ENCODE results near the gene CCRL2. TPM values are rescaled to one million over a fixed set of nuclear protein-coding genes. Genes with fewer than 3 reads are reported as not detected.

CCRL2 gene
- total and polyA plus RNA-seq, 2 donors (not counting 1 experiment from before 2014, with no cell fraction given) = 2.6 to 3.3 TPM

DNA sequence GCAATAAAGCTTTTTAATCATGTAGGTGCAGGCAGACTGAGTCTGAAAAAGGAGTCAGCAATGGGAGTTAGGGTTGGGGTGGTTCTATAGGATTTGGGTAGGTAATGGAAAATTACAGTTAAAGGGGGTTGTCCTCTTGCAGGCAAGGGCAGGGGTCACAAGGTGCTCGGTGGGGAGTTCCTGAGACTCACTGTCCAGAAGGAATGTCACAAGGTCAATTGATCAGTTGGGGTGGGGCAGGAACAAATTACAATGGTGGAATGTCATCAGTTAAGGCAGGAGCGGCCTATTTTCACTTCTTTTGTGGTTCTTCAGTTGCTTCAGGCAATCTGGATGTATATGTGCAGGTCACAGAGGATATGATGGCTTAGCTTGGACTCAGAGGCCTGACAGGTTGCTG, 14.0 kb upstream of the CCRL2 start:
- no peak overlapping the region for H3K4me3 ChIP-seq (ENCODE audit: control extremely low read depth in 1 of 5, extremely low read depth in 1 of 5, insufficient read depth in 1 of 5, low read depth in 2 of 5, low read length in 4 of 5)
- peaks cover 10 to 16% of the 10 kb centered on the region in 2 donors for H3K4me1 ChIP-seq (ENCODE audit: control insufficient read depth in 2 of 2, insufficient read depth in 2 of 2, low read length in 2 of 2)
- POLR2A ChIA-PET = no interaction called here
- H3K36me3 ChIP-seq (replicated peaks in 1 of 2; ENCODE audit: control extremely low read depth in 1 of 2, control insufficient read depth in 1 of 2, extremely low read depth in 1 of 2, insufficient read depth in 2 of 2, low read length in 1 of 2) = no peaks in the 10 kb centered on the region
- peaks cover 24% of the 10 kb centered on the region for H3K4me1 Mint-ChIP-seq
- H2AFZ ChIP-seq (ENCODE audit: insufficient read depth, low read depth, low read length, poor library complexity, severe bottlenecking) = no peak overlapping the region
- ATAC-seq (ENCODE audit: low read depth) (no peak), DNase-seq (no peak)
- H3K27me3 ChIP-seq (replicated peaks in 1 of 4; ENCODE audit: control extremely low read depth in 1 of 4, control insufficient read depth in 3 of 4, insufficient read depth in 4 of 4, low read length in 3 of 4) = no peaks in the 10 kb centered on the region
- intact Hi-C loops (cut with micrococcal nuclease) = no loop called here
- CTCF ChIA-PET = no interaction called here
- H4K20me1 ChIP-seq (ENCODE audit: control insufficient read depth, insufficient read depth, low read length, poor library complexity, severe bottlenecking) = no peaks in the 10 kb centered on the region
- no peaks in the 10 kb centered on the region for H3K79me2 ChIP-seq (ENCODE audit: control insufficient read depth, insufficient read depth, low read length)
- H3K9me3 Mint-ChIP-seq (ENCODE audit: insufficient read depth) = no peaks in the 10 kb centered on the region
- no peaks in the 10 kb centered on the region for H3K27me3 Mint-ChIP-seq
- H3K9me3 ChIP-seq (ENCODE audit: control extremely low read depth in 1 of 3, control insufficient read depth in 2 of 3, insufficient read depth in 1 of 3, low read length in 2 of 3) = no peaks in the 10 kb centered on the region
- H3K27ac ChIP-seq (ENCODE audit: low read length in 2 of 2) = no peak overlapping the region
- 91% methylated on average over 2 of the region's 2 CpGs for WGBS (ENCODE audit: insufficient coverage)
- no peak overlapping the region for H3K4me2 ChIP-seq (replicated peaks; ENCODE audit: low read depth, low read length, poor library complexity, severe bottlenecking)
- H3K4me3 Mint-ChIP-seq = no peak overlapping the region
- H3K27ac Mint-ChIP-seq = no peak overlapping the region
- TF ChIP-seq, protein P1, sequence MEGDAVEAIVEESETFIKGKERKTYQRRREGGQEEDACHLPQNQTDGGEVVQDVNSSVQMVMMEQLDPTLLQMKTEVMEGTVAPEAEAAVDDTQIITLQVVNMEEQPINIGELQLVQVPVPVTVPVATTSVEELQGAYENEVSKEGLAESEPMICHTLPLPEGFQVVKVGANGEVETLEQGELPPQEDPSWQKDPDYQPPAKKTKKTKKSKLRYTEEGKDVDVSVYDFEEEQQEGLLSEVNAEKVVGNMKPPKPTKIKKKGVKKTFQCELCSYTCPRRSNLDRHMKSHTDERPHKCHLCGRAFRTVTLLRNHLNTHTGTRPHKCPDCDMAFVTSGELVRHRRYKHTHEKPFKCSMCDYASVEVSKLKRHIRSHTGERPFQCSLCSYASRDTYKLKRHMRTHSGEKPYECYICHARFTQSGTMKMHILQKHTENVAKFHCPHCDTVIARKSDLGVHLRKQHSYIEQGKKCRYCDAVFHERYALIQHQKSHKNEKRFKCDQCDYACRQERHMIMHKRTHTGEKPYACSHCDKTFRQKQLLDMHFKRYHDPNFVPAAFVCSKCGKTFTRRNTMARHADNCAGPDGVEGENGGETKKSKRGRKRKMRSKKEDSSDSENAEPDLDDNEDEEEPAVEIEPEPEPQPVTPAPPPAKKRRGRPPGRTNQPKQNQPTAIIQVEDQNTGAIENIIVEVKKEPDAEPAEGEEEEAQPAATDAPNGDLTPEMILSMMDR (IDR thresholded peaks at IDR 0.05) = no peak
- no peak for TF ChIP-seq EZH2 (IDR thresholded peaks at IDR 0.05; ENCODE audit: borderline replicate concordance, insufficient read depth, low read depth, low read length, poor library complexity, severe bottlenecking)
- no peak overlapping the region for H3K9ac ChIP-seq (ENCODE audit: low read length)

DNA sequence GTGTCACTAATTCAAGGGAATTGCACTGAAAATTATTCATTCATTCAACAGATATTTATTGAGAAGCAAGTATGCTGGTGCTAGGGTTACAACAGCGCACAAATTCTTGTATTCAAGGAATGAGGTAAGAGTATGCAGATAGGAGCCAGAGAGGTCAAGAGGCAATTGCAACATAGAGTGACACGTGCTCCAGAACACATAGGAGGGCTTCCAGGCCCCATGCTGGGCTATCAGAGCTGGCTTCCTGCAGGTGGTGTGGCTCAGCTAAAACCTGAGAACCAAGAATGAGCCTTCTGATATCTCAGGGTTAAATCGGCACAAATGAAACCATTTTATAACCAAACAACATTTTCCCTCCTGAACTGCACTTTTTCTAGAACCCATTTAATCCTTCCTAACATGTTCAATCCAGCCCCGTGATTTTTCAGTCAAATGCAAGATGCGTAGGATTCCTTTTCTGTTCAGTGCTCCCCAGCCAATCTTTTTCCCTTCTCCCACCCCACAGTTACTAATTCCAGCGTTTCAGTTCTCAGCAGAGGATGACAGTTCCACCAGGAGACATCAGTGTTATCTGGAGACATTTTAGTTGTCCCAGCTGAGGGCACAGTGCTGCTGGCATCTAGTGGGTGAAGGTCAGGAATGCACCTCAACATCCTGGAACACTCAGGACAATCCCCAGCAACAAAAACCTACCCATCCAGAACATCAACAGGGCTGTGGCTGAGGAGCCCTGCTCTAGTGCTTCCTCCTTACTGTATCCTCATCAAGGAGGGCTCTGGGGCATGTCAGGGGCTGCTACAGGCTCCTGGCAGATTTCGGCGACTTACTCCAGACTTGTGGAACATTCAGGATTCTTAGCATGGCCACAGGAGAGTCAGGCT, 13.3 kb upstream of the CCRL2 start:
- TF ChIP-seq EZH2 (IDR thresholded peaks at IDR 0.05; ENCODE audit: borderline replicate concordance, insufficient read depth, low read depth, low read length, poor library complexity, severe bottlenecking) = no peak
- TF ChIP-seq, protein P1 (IDR thresholded peaks at IDR 0.05) = no peak
- no peak overlapping the region for H3K27ac Mint-ChIP-seq
- H3K4me1 ChIP-seq (ENCODE audit: control insufficient read depth in 2 of 2, insufficient read depth in 2 of 2, low read length in 2 of 2) = peaks cover 10 to 16% of the 10 kb centered on the region in 2 donors
- no peak overlapping the region for H3K27ac ChIP-seq (ENCODE audit: low read length in 2 of 2)
- intact Hi-C loops (cut with micrococcal nuclease) = no loop called here
- 86% methylated on average over 7 of the region's 8 CpGs for WGBS (ENCODE audit: insufficient coverage)
- ChIA-PET CTCF (no interaction called here), POLR2A (no interaction called here)
- H3K4me3 ChIP-seq (ENCODE audit: control extremely low read depth in 1 of 5, extremely low read depth in 1 of 5, insufficient read depth in 1 of 5, low read depth in 2 of 5, low read length in 4 of 5) = no peak overlapping the region
- no peak for DNase-seq
- H4K20me1 ChIP-seq (ENCODE audit: control insufficient read depth, insufficient read depth, low read length, poor library complexity, severe bottlenecking) = no peaks in the 10 kb centered on the region
- H3K9me3 Mint-ChIP-seq (ENCODE audit: insufficient read depth) = no peaks in the 10 kb centered on the region
- H3K4me1 Mint-ChIP-seq = peaks cover 24% of the 10 kb centered on the region
- H3K79me2 ChIP-seq (ENCODE audit: control insufficient read depth, insufficient read depth, low read length) = no peaks in the 10 kb centered on the region
- no peaks in the 10 kb centered on the region for H3K36me3 ChIP-seq (replicated peaks in 1 of 2; ENCODE audit: control extremely low read depth in 1 of 2, control insufficient read depth in 1 of 2, extremely low read depth in 1 of 2, insufficient read depth in 2 of 2, low read length in 1 of 2)
- H3K4me3 Mint-ChIP-seq = no peak overlapping the region
- no peak overlapping the region for H3K4me2 ChIP-seq (replicated peaks; ENCODE audit: low read depth, low read length, poor library complexity, severe bottlenecking)
- no peak overlapping the region for H2AFZ ChIP-seq (ENCODE audit: insufficient read depth, low read depth, low read length, poor library complexity, severe bottlenecking)
- H3K9ac ChIP-seq (ENCODE audit: low read length) = no peak overlapping the region
- H3K27me3 Mint-ChIP-seq = no peaks in the 10 kb centered on the region
- H3K9me3 ChIP-seq (ENCODE audit: control extremely low read depth in 1 of 3, control insufficient read depth in 2 of 3, insufficient read depth in 1 of 3, low read length in 2 of 3) = no peaks in the 10 kb centered on the region
- ATAC-seq (ENCODE audit: low read depth) = no peak
- H3K27me3 ChIP-seq (replicated peaks in 1 of 4; ENCODE audit: control extremely low read depth in 1 of 4, control insufficient read depth in 3 of 4, insufficient read depth in 4 of 4, low read length in 3 of 4) = no peaks in the 10 kb centered on the region

All from B cell (primary cell).